HG02642 (cell line): ENCODE results near the gene PAX7.

Experiments
- ATAC-seq: cut with Tn5 transposase; IDR thresholded peaks from one replicate; pipeline ENCODE4 v1.9.1; 2021; ENCODE audit warnings: mild to moderate bottlenecking; ENCODE audit not compliant: unreplicated experiment, poor library complexity

Gene PAX7

GRCh38 chr1:18784482-18784831 lies 153.8 kb downstream of the PAX7 start:
- no peak for ATAC-seq

- no peak for ATAC-seq
Observed at GRCh38 chr1:18786149-18786548, 155.5 kb downstream of the PAX7 start.

- no peak for ATAC-seq
Observed at GRCh38 chr1:18787825-18788385, 157.3 kb downstream of the PAX7 start.

GRCh38 chr1:18789246-18789645 lies 158.6 kb downstream of the PAX7 start:
- no peak for ATAC-seq

- no peak for ATAC-seq
Observed at GRCh38 chr1:18792747-18793146, 162.1 kb downstream of the PAX7 start.

GRCh38 chr1:18793164-18793563 lies 162.5 kb downstream of the PAX7 start:
- no peak for ATAC-seq

- ATAC-seq: no peak
Observed at GRCh38 chr1:18794051-18794450, 163.4 kb downstream of the PAX7 start.

- no peak for ATAC-seq
Observed at GRCh38 chr1:18794561-18794960, 163.9 kb downstream of the PAX7 start.

- ATAC-seq: no peak
Observed at GRCh38 chr1:18795002-18795689, 164.5 kb downstream of the PAX7 start.

- ATAC-seq: no peak
Observed at GRCh38 chr1:18796950-18797349, 166.3 kb downstream of the PAX7 start.
